ENCODE data around the gene PGP.
A peak's percentile ranks its signal among the peaks of the same experiment; 100 is the strongest.

Gene PGP

DNA sequence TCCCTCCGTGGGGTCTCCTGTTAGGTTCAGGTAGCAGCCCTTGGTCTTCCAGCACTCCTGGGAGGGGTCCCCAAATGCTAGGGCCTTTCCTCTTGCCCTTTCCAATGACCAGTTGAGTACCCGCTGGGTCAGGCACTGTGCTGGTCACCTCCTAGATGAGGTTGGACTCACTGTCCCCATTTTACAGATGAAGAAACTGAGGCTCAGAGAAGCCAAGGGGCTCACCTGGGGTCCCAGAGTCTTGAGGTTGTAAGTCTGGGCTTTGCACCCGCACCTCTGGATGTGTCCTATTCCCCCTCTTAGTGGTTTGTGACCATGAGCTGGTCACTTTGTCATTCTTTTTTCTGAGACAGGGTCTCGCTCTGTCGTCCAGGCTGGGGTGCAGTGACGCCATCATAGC lies 16.9 kb downstream of the PGP start:
- no peak for DNase-seq

DNA sequence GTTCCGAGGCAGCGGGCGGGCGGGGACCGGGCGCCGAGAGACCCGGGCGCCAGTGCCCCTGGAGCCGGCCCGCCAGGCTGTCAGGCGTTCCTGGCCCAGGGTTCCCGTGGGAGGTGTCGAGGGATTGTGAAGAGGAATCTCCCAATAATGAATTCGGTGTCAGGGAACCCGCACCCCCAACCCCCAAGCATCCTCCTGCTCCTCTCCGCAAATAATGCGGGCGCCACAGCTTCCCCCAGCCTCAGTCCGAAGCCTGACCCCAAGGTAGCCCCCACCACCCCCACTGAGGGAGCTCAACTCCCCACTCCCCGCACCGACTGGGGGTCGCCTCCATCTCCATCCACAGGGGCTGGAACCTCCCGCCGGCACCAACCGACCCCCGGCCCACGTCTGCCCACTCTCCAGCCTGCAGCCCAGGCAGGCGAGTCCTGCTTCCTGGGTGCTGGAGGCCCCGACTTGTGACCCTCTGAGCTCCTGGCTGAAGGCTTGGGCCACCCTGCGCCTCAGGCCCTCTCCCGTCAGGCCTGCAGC lies 17.6 kb downstream of the PGP start:
- DNase-seq, result no peak

DNA sequence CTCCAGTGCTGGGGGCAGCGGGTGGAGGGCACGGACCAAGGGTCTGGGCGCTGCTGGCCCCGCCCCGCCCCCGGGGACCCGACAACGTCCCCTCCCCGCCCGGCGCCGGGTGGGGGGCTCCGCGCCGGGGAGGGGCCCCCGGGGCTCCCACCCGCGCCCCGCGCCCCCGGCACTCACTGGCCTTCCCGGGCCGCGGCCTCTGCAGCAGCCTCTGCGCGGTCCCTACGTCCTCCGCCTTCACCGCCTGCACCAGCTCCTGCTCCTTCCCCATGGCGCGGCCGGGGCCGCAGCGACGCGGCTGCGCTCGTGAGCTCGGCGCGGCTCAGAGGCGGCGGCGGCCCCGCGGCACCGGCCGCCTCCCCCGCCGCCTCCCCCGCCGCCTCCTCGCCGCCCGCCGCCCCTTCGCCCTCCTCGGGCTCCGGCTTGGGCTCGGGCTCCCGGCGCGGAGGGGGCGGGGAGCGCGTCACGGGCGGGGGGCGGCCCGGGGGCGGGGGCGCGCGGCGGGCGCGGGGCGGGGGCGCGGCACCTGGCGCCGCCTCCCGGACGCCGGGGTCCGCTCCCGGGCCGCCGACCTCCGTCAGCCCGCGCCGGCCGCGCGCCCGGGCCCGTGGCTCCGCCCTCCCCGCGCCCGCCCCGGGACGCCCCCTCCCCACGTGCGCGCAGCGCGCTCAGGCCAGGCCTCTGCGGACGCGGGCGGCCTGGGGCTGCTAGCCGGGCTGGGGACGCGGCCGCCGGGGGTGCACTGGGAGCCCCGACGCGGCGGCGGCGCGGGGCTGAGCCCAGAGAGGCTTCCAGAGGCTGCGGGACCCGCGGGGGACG lies 18.3 kb downstream of the PGP start, which contains the start of gene CASKIN1:
Gene CASKIN1, minus strand, starts transcription at position 444 of the 819 bp plus-strand sequence. Its CDS starts 173 bp downstream, at position 271.
- DNase-seq, result peak; percentile 33

DNA sequence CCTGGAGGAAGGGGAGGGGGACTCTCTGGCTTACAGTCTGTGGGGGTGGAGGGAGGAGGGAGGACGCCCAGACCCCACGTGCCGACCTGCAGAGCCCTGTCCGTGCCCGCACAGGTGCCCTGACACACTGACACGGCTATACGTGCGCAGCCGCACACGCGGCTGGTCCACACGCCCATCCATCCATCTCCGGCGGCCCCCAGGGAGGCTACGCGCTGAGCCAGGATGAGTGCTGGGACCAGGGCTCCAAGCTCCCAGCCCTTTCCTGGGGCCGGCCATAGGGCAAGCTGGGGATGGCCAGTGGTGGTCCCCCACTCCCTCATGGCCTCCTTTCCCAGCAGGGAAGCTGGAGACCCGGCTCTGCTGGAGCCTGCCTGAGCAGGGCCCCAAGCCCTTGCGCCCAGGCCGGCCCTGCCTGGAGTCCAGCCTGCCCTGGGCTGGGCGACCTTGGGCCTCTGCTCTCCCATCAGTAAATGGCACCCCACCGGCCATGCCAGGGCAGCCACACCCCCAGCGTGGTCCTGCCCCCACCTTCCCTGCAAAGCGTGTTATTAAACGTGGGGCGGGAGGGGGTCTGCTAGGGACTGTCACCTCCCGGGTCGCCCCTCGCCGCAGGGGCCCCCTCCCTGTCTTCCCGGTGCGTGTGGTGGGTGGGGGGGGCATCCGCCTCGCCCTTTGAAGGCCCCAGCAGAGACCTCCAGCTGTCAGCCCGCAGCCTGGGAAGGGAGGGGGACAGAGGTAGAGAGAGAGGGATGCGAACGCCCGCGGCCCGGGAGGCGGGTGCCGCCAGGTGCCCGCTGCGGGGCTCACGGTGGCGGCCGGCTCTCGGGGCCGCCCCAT lies 19.1 kb downstream of the PGP start:
- DNase-seq, result no peak

DNA sequence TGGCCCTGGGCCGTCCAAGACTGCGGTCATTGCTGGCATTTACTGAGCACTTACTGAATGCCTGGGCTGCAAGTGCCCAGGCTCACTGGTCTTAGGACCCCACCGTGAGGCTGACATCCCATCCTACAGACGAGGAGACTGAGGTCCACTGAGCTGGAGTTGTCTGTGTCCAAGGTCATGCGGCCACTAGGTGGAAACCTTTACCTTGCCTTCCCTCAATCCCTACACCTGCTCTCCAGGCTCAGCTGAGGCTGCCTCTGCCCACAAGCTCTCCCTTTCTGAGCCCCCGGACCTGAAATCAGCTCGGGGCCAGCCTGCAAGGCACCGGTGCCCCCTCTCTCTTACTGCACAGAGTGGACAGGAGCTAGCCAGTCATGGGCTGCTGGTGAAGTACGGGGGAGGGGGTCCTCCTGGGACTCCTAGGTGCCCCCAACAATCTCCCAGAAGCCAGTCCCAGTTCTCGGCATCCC lies 19.8 kb downstream of the PGP start:
- peak; percentile 27 for DNase-seq

DNA sequence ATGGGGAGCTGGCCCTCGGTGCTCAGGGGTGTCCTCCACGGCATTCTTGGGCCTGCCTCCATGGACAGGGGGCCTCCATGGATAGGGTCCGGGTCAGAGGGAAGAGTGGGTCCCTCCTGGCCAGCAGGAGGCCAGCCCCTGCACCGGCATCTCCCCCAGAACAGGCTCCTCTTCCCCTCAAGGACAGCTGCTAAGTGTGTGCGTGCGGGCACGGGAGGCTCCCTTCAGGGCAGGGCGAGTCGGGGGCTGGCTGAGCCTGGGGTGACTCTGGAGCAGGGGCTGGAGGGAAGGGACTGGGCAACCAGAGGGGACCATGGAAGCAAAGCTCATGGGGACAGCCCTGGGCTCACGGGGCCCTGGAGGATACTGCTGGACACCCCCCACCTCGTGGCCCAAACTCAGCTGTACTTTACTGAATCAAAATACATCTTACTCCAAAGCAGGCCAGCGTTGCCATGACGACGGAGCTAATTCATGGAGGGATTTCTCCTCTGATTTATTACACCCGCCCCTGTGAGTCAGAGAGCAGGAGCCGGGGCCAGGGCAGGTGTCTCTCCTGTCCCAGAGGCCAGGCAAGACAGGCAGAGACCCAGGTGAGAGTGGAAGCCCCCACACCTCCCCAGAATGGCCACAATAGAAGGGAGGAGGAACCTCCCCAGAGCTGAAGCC lies 20.3 kb downstream of the PGP start:
- no peak for DNase-seq

DNA sequence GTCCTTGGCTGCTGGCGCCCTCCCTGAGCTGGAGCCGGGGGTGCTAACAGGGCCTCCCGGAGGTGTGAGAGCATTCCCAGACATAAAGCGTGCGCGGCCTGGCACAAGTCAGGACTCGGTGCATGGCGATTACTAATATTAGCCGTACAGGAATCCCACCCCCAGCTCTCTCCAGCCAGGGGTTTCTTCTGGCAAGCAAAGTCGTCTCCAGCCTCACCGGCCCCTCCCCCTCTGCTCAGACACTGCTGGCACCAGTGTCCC lies 23.3 kb downstream of the PGP start:
- DNase-seq, result no peak

DNA sequence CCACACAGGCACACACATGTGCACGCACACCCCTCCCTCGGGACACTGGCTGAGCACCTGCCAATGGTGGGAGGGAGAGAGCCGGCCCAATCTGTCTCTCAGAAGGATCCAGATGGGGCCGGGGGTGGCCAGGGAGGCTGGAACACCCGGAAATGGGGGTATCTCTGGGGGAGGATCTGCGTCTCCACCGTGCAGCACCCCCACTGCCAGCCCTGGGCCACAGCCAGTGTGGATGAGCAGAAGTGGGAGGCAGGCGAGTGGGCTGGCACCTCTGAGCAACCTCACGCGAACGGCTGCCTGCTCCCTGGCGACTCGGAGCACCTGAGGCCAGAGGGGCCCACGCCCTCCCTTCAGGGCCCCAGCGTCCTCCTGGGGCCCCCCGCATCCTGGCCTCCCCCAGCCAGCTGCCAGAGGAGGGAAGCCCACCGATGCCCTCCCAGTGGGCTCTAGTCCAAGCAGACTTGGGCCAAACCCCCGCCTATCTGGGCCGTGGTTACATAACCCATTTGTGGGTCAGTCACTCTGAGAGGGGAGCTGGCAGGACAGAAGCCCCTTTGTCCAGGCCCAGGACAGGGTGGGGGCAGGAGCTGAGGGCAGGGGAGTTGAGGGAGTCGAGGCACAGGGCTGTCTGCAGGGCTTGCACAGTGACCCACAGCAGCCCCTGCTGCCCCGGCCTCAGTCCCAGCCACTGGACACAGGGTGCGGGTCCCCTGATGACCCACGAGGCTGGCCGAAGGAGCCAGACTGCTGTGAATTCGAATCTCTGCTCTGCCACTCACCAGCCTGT lies 23.8 kb downstream of the PGP start:
- no peak for DNase-seq

DNA sequence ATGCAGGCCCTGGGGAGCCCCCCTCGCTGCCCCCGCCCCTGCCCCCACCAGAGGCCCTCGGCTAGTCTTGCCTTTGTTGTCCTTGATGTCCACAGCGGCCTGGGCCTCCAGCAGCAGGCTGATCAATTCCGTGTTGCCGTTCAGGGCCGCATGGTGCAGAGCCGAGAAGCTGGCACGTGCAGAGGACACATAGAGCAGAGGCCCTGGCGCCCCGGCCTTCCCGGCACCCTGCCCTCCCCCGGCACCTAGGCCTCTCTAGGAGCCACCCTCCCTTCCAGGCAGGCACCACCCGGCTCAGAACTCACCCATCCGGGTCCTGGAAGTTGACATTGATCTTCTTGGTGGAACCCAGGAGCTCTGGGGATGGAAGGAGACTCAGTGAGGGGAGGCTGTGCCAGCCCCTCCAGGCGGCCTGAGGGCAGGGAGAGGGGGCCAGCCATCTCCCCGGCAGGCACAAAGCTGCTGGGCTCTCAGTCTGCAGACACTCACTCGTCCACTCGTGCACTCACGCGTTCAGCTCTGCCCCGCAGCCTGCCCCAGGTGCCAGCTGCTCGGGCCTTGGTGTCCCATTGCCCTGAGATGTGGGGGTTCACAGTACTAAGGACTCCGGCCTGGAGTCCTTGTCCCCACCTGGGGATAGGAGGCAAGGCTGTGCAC lies 24.5 kb downstream of the PGP start:
- no peak for DNase-seq

DNA sequence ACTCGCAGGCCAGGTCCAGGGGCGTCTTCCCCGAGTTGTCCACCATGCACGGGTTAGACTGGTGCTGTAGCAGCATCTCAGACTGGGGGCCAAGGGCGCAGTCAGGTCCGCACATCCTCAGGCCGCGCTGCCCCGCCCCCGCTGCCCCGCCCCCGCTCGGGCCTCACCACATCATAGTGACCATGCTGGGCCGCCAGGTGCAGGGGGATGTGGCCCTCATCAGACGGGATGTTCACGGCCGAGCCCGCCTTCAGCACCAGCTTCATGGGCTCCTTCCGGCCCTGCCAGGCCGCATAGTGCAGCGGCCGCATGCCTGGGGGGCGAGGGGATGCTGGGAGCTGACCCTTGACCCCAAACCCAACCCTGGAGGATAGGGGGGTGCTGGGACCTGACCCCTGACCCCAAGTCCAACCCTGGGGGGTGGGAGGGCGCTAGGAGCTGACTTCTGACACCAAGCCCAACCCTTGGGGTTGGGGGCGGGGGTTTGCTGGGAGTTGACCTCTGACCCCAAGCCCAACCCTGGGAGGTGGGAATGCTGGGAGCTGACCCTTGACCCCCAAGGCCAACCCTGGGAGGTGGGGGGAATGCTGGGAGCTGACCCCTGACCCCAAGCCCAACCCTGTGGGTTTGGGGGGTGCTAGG lies 25.3 kb downstream of the PGP start:
- DNase-seq, result no peak

DNA sequence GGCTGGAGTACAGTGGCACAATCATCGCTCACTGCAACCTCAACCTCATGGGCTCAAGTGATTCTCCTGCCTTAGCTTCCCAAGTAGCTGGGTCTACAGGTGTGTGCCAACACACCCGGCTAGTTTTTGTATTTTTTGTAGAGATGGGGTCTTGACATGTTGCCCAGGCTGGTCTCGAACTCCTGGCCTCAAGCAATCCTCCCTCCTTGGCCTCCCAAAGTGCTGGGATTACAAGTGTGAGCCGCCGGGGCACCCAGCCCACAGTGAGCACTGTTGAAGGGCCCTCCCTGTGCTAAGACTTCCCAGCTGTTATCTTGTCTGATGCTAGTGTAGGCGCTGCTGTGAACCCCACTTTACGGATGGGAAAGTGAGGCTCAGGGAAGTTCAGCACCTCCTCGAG lies 26.2 kb downstream of the PGP start:
- no peak for DNase-seq

DNA sequence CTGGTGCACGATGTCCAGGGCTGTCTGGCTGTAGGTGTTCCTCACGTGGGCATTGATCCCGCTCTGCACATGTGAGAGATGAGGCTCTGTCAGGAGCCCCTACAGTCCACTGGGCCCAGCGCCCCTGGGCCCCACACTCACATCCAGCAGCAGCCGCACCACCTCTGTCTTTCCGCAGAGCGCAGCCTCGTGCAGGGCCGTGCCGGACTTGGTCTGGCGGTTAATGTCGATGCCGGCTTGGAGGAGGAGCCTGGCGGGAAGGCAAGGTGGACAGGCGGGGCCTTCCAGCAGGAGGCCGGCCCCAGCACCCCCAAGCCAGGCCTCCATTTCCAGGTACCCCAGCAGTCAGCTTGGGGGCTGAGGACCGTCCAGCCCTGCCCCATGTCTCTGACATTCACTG lies 27.4 kb downstream of the PGP start:
- no peak for DNase-seq

DNA sequence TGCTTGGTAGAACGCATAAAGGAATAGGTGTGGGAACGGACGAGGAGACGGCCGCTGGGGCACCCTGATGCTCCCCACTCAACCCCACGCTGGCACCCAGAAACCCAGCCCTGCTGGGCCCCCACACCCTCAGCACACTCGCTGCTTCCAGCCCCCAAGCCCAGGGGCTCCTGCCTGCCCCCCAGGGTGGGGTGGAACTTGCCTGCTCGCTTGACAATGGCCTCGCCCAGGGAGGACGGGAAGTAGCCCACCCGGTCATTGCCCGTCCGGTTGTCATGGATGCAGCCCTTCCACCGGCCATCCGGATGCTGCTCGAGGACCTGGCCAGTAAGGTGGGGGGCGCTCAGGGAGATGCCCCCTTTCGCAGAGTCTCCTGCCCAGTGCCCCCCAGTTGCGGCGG lies 28.1 kb downstream of the PGP start:
- no peak for DNase-seq

DNA sequence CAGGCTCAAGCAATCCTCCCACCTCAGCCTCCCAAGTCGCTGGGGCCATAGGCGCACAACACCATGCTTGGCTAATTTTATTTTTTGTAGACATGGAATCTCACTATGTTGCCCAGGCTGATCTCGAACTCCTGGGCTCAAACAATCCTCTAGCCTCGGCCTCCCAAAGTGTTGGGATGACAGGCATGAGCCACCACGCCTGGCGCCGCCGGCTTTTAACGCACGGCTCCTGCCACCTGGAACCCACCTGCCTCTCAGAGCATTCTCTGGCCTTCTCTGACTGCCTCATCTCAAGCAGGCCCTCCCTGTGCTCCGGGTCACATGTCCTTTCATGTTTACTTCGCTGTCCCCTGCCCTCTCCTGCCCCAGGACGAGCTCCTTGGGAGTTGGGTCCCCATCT lies 28.6 kb downstream of the PGP start:
- no peak for DNase-seq

DNA sequence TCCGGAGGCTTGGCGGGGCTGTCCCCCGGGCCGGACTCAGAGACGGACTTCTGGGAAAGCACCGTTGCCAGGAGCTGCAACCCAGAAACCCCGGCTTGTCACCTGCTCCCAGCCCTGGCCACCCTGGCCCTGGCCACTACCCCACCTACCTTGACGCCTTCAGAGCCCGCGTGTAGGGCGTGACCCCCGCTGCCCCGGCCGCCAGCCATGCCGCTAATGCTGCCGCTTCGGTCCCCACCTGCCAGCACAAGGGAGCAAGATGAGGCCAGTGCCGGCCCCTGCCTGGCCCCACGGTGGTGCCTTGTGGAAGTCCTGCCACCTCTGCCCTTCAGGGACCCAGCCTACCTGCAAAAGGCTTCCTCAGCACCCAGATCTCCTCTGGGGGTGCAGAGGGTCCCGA lies 29.7 kb downstream of the PGP start:
- DNase-seq, result no peak

DNA sequence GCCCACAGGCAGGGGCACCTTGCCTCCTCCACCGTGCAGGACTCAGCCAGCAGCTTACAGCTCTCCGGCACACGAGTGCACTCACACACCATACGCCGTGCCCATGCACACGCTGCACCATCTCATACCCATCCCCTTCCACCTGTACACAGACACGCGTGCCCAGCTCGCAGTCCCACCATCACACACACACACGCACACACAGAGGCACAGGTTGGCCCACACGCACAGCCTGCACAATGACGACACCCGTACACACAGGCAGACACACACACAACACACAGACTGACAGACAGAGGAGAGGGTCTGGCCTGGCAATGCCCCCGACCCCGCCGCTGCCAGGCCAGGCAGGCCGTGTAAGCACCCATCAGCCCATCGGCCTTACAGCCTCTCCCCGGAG lies 30.3 kb downstream of the PGP start:
- DNase-seq, result no peak

DNA sequence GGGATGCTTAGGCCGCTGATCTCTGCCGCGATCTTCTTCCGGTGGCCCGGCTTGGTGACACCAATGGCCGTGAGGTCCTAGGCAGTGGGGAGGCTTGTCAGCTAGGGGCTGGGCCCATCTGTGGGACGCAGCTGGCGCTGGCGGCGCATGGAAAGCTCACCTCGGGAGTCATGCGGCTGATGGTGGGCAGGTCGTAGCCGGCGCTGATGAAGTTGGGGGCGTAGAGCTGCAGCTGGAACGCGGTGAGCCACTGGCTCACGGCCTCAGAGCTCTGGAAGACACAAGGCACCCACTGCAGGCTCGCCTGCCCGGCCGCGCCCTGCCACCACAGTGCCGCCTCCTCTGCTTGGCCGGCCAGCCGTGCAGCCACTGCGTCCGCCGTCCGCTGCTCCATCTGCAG lies 31.0 kb downstream of the PGP start:
- DNase-seq, result no peak

DNA sequence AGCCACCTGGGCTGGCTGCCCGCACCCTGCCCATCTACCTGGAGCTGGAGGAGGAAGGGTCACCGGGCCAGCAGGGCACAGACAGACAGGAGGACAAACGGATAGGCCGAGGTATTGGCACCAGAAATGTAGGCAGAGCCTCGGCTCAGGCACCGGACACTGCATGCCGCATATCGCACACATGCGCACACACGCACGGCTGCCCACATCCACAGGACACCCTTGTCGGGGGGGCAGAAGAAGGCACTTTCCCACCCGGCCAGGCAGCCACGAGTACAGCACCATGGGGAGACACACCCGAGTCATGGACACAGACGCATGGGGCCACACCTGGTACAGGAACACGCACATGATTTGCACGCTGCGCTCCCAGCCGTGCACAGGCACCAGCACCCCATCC lies 32.7 kb downstream of the PGP start:
- DNase-seq, result no peak

DNA sequence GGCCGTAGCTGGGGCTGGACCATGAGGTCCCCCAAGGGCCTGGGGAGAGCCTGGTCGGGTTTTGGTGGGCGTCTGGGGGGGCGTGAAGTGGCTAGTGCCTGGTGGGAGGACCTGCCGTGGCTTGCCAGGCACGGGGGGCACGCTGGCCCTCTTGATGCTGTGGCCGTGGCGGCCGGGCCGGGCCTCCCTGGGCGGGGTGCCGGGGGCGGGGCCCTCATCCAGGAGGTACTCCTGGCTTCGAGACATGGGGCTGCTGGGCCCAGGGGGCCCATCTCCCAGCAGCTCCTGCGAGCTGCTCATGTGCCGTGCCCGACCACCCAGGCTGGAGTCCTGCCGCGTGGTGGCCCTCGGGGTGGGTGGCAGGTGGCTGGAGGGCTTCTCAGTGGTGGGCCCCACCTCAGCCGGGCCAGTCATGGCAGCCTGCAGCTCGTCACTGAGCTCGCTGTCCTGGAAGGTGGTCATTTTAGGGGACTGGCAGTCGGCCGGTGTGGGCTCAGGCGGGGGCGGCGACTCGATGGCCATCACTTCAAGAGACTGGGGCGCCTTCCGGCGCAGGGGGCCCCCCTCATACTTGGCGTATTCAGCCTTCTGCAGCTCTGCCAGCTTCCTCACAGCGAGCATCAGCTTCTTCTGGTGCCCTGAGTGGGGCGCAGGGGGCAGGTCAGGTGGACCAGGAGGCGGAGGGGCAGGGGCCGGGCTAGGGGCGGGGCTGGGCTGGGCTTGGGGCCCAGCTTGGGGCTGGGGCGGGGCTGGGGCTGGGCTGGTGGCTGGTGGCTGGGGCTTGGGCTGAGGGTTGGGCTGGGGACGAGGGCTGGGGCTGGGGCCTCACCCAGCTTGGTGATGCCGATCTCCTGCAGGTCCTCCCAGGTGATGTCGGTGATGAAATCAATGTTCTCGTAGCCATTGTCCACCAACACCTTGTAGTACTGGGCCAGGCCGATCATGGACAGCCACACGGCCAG lies 33.4 kb downstream of the PGP start:
- no peak for DNase-seq

DNA sequence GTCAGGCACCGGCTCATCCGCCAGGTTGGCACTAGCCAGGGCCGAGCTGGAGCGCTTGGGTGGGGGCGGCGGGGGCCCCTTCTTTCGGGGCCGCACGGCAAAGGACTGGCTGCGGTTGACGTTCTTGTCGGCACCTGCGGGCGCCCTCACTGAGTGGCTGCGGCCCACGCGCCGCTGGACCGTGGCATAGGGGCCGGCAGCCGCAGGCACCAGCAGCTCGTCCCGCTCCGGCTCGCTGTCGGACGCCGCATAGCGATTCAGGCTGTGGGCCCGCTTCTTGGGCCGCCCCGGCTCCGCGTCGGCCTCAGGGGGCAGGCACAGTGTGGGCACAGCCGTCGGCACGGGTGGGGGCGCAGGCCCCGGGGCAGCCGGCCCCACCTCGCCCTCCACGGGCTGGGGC lies 34.2 kb downstream of the PGP start:
- DNase-seq, result no peak
